Stomach smooth muscle (tissue), 2 donors: ENCODE results near the gene KCTD16.

Source experiments
- H3K27ac ChIP-seq: one replicate; pipeline ENCODE4 v1.7.0; 2013; ENCODE audit warnings: mild to moderate bottlenecking, low read length, inconsistent platforms
- H3K27me3 ChIP-seq, 2 donors: one replicate each; pipeline ENCODE4 v1.7.0; 2013; ENCODE audit warnings: low read length in 2 of 2; ENCODE audit not compliant: insufficient read depth in 2 of 2, control insufficient read depth in 1 of 2
- H3K36me3 ChIP-seq, 2 donors: one replicate each; pipeline ENCODE4 v1.7.0; 2013; ENCODE audit warnings: low read length in 2 of 2; ENCODE audit not compliant: control insufficient read depth in 2 of 2, insufficient read depth in 2 of 2
- H3K4me1 ChIP-seq: one replicate; pipeline ENCODE4 v1.7.0; 2013; ENCODE audit warnings: low read length; ENCODE audit not compliant: control insufficient read depth, insufficient read depth
- H3K4me3 ChIP-seq, 2 donors: one replicate each; pipeline ENCODE4 v1.7.0; 2013; ENCODE audit warnings: low read length in 2 of 2
- H3K9ac ChIP-seq, 2 donors: one replicate each; pipeline ENCODE4 v1.7.0; 2013; ENCODE audit warnings: low read length in 2 of 2, mild to moderate bottlenecking in 1 of 2
- H3K9me3 ChIP-seq, 2 donors: one replicate each; pipeline ENCODE4 v1.7.0; 2013; ENCODE audit warnings: low read length in 2 of 2; ENCODE audit not compliant: control insufficient read depth in 2 of 2
- donor health status: healthy.
- donor health status: Pancreatic carcinoma.

Gene KCTD16

DNA sequence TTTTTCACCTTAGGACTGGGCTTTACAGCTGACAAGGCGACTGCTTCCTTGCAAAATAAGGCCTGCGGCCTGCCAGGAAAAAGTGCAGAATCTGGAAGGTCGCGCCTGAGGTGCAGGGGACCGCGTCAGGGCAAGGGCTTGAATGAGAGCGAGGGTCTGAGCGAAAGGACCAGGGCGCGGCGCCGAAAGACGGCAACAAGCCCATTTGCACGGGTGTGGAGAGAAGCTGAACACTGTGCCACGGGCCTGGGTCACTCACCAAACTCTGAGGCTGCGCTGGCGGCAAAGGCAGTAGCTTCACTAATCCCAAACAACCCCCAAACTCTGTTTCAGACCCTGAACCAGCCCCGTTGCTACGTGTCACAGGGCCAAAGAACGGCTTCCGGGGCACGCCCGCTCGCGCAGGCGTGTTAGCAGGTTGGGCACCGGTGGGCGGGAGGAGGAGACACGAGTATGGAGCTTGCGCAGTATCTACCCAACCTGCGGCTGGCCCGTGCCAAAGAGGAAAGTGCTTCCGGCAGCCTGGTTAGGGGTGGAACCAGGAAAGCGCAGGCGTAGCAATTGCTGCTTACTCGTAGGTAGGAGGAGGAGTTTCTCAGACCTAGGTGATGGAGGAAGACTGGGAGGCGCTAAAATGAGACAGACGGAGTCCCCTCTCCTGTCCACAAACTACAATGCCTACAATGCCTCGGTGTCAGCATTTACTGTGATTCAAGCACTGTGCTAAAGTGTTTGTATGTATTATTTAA lies at the start of gene KCTD16, which contains the start of gene YIPF5:
KCTD16 (plus strand) TSS at position 598 of the 749 bp plus-strand sequence.
YIPF5 (minus strand) TSS at position 384 of the 749 bp plus-strand sequence. CDS start 704 bp downstream, outside the sequence.
- Histone ChIP-seq H3K9ac (peak within 1 kb of the TSS; percentile 80 to 89), H3K4me3 (peak within 1 kb of the TSS; percentile 88 to 98), H3K27ac (peak within 1 kb of the TSS; percentile 6), H3K27me3 (no peaks in the 10 kb centered on the region), H3K4me1 (no peaks in the 10 kb centered on the region), H3K9me3 (no peaks in the 10 kb centered on the region), H3K36me3 (peaks cover 0 to 7% of the 10 kb centered on the region in 2 donors)

- Histone ChIP-seq H3K27me3 (no peaks in the 10 kb centered on the region), H3K4me1 (no peaks in the 10 kb centered on the region), H3K4me3 (no peak overlapping the region), H3K27ac (no peak overlapping the region), H3K9me3 (no peaks in the 10 kb centered on the region), H3K9ac (no peak overlapping the region), H3K36me3 (no peaks in the 10 kb centered on the region)
These were observed 49.1 kb upstream of the KCTD16 start for GRCh38 chr5:144121577-144121976.

DNA sequence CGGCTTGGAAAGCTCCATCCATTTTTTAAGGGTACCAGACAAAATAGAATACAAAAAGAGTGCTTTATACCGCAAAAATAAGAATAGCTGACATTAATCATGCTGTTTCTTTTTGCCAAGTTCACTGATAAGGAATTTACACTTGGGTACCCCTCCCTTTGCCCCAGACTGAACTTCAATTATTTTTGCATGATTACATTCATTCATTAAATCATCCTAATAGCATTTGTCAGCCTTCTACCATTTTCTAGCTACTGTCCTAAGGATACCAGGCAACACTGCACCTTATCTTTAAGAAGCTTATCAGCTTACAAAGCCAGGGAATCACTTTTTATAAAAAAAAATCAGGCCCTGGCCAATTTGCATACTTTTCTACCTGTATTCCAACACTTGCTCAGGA lies 48.6 kb upstream of the KCTD16 start:
- no peaks in the 10 kb centered on the region for H3K36me3 ChIP-seq
- no peak overlapping the region for H3K4me3 ChIP-seq
- H3K9me3 ChIP-seq = no peaks in the 10 kb centered on the region
- H3K9ac ChIP-seq = no peak overlapping the region
- no peak overlapping the region for H3K27ac ChIP-seq
- no peaks in the 10 kb centered on the region for H3K27me3 ChIP-seq
- no peaks in the 10 kb centered on the region for H3K4me1 ChIP-seq

GRCh38 chr5:144122641-144123040 lies 48.0 kb upstream of the KCTD16 start:
- no peaks in the 10 kb centered on the region for H3K4me1 ChIP-seq
- no peak overlapping the region for H3K9ac ChIP-seq
- no peaks in the 10 kb centered on the region for H3K36me3 ChIP-seq
- H3K9me3 ChIP-seq = no peaks in the 10 kb centered on the region
- no peaks in the 10 kb centered on the region for H3K27me3 ChIP-seq
- no peak overlapping the region for H3K27ac ChIP-seq
- H3K4me3 ChIP-seq = no peak overlapping the region

GRCh38 chr5:144125163-144125726 lies 45.4 kb upstream of the KCTD16 start:
- H3K4me1 ChIP-seq = no peaks in the 10 kb centered on the region
- no peak overlapping the region for H3K4me3 ChIP-seq
- H3K27me3 ChIP-seq = no peaks in the 10 kb centered on the region
- H3K9ac ChIP-seq = no peak overlapping the region
- no peaks in the 10 kb centered on the region for H3K36me3 ChIP-seq
- H3K9me3 ChIP-seq = no peaks in the 10 kb centered on the region
- no peak overlapping the region for H3K27ac ChIP-seq

- H3K27me3 ChIP-seq = no peaks in the 10 kb centered on the region
- H3K36me3 ChIP-seq = no peaks in the 10 kb centered on the region
These were observed 44.0 kb upstream of the KCTD16 start for GRCh38 chr5:144126707-144127106.

GRCh38 chr5:144128844-144129243 lies 41.8 kb upstream of the KCTD16 start:
- no peak overlapping the region for H3K27ac ChIP-seq
- no peaks in the 10 kb centered on the region for H3K9me3 ChIP-seq
- no peaks in the 10 kb centered on the region for H3K4me1 ChIP-seq
- no peaks in the 10 kb centered on the region for H3K36me3 ChIP-seq
- no peaks in the 10 kb centered on the region for H3K27me3 ChIP-seq
- no peak overlapping the region for H3K4me3 ChIP-seq
- H3K9ac ChIP-seq = no peak overlapping the region

More at GRCh38 chr5:144126707-144127106, 44.0 kb upstream of the KCTD16 start:
- no peak overlapping the region for H3K9ac ChIP-seq
- H3K4me1 ChIP-seq = no peaks in the 10 kb centered on the region
- no peak overlapping the region for H3K4me3 ChIP-seq
- H3K9me3 ChIP-seq = no peaks in the 10 kb centered on the region
- no peak overlapping the region for H3K27ac ChIP-seq

DNA sequence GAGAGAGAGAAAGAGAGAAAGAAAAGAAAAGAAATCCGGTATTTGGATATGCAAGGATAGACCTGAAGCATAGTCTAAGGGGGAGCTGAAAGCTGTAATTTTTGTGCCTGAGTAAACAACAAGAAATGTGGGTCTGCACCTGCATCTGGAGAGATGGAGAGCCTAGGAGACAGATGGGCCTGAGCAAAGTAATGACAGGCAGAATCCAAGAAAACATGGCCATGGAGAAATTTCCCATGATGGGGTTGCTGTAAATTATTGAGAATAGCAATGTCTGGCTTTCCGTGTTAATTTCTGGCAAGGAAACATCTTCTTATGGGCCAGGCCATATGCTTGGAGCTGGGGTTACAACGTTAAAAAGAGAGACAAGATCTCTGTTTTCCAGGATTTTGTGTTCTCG lies 40.4 kb upstream of the KCTD16 start:
- Histone ChIP-seq H3K4me1 (no peaks in the 10 kb centered on the region), H3K27me3 (no peaks in the 10 kb centered on the region), H3K4me3 (no peak overlapping the region), H3K27ac (no peak overlapping the region), H3K36me3 (no peaks in the 10 kb centered on the region), H3K9me3 (no peaks in the 10 kb centered on the region), H3K9ac (no peak overlapping the region)

GRCh38 chr5:144131261-144131660 lies 39.4 kb upstream of the KCTD16 start:
- no peaks in the 10 kb centered on the region for H3K4me1 ChIP-seq
- H3K27ac ChIP-seq = no peak overlapping the region
- no peaks in the 10 kb centered on the region for H3K9me3 ChIP-seq
- H3K4me3 ChIP-seq = no peak overlapping the region
- H3K36me3 ChIP-seq = no peaks in the 10 kb centered on the region
- no peak overlapping the region for H3K9ac ChIP-seq
- H3K27me3 ChIP-seq = no peaks in the 10 kb centered on the region

GRCh38 chr5:144133050-144133633 lies 37.5 kb upstream of the KCTD16 start:
- no peaks in the 10 kb centered on the region for H3K4me1 ChIP-seq
- no peaks in the 10 kb centered on the region for H3K27me3 ChIP-seq
- H3K36me3 ChIP-seq = no peaks in the 10 kb centered on the region
- H3K9me3 ChIP-seq = no peaks in the 10 kb centered on the region
- H3K27ac ChIP-seq = no peak overlapping the region
- no peak overlapping the region for H3K4me3 ChIP-seq
- H3K9ac ChIP-seq = no peak overlapping the region
